Epithelial cell of proximal tubule (primary cell): Measurements from ENCODE around the gene MYOT. TPM values are rescaled to one million over a fixed set of nuclear protein-coding genes. Genes with fewer than 3 reads are reported as not detected.

Source experiments
- DNase-seq: peaks from one replicate; pipeline ENCODE4 v3.0.0-alpha.2; 2011; ENCODE audit warnings: low read depth
- H3K4me3 ChIP-seq: 2 replicates; pipeline ENCODE4 v1.5.1; 2011; ENCODE audit warnings: low read depth, mild to moderate bottlenecking, low read length
- CTCF ChIP-seq: conservative IDR thresholded peaks from 2 replicates; pipeline ENCODE4 v1.5.1; 2012; ENCODE audit warnings: low read depth, mild to moderate bottlenecking, low read length
- total RNA-seq: library from RNA; depleted of rRNA; stranded (reverse); fragments of >200 nt; gene quantifications from 2 replicates; pipeline ENCODE4 v1.2.3, GENCODE V29; 2015

Gene MYOT
- total RNA-seq, 1 donor from 2014 or later = not detected

DNA sequence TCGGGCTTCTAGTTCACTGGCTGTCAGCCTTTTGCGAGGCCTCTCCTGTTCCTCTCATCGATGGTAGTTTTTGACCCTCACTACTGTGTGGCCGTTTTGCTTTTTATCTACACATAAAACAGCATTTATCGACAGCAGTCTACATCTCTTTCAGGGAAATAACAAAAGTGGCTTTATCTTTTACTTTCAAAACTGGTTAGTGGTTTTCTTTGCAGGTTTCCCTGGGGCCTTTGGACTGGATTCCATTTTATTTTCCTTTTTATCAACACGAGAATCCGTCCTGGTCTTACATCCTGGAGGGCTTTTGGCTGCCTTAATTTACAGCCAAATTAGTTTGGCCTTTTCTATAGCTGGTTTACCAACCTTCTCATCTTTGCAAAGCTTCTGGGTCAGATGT lies 20.8 kb downstream of the MYOT start:
- TF ChIP-seq CTCF = no peak
- no peak for DNase-seq
- H3K4me3 ChIP-seq = peak overlapping the region; percentile 60

DNA sequence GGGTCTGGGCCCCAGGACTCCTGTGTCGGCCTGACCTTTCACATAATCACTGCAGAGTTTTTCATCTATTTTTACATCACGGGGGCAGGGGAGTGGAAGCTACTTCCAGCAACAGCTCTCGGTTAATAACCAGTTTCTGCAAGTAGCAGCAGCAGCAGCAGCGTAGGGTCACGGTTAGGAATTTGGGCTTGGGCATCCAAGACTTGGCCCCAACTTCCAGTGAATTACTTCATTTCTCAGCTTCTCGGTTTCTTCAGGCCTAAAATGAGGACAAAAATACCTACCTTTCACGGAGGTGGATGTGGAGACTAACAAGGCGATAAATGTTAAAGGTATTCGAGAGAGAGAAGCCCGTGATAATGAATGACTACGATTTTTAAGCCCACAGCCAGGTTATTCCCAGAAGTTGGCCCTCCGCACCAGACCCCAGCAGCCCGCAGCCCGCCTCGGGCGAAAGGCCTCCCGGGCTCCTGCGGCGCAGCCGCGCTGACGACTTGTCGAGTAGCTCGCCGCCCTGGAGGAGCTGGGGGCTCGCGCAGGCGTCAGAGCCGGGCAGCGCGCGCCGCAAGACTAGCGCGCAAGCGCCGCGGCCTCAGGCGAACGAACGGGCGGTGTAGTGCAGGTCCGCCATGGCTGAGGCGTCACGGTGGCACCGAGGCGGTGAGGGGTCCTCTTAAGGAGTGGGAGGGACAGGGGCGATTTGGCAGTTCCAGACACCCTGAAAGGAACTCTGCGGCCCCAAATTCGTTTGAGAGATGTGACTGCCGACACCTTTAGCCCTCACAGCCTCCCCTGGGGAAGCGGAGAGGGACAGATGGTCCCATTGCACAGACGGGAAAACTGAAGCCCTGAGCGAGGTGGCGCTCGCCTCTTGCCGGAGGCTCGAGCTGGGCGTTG lies 21.5 kb downstream of the MYOT start, which contains the start of gene PKD2L2:
TSS of gene PKD2L2 (plus strand) at position 595 of the 897 bp plus-strand sequence. CDS start at position 630, 35 bp downstream.
- DNase-seq = peak; percentile 6
- TF ChIP-seq CTCF = no peak
- H3K4me3 ChIP-seq = peak within 1 kb of the TSS; percentile 60

GRCh38 chr5:137890845-137891244 lies 23.2 kb downstream of the MYOT start:
- TF ChIP-seq CTCF = no peak
- DNase-seq = no peak
- H3K4me3 ChIP-seq = no peak overlapping the region

GRCh38 chr5:137891849-137892248 lies 24.2 kb downstream of the MYOT start:
- DNase-seq = no peak
- H3K4me3 ChIP-seq = no peak overlapping the region
- TF ChIP-seq CTCF = no peak

DNA sequence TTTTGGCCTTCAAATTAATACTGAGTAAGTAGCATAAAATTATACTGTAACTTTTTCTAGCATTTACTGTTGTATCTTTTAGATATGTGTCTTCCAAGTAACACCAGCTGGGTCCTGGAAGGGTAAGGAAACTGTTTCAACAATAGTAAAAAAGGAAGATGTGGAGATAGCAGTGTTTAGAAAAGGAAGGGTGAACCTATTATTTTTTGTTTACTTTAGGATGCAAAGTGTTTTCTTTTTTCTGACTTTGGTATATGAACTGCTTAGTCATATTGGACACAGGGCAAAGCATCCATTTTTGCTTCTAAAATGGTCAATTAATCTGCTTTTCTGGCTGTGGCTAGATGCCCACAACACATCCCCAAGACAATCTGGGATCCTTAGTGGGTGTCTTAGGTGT lies 26.9 kb downstream of the MYOT start:
- H3K4me3 ChIP-seq = no peak overlapping the region
- DNase-seq = no peak
- no peak for TF ChIP-seq CTCF

DNA sequence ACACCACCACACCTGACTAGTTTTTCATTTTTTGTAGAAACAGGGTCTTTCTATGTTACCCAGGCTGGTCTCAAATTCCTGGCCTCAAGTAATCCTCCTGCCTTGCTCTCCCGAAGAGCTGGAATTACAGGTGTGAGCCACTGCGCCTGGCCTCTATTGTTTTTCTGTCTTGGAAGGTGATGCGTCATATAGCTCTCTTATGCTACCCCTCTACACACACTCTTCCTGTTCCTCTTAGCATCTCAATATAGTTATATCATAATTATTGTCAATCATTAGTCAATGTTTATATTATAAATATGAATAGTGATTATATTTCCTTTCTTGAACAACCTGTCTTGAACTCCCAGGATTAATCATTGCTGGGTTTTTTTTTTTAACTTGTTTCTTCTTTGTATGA lies 28.9 kb downstream of the MYOT start:
- TF ChIP-seq CTCF = no peak
- DNase-seq = no peak
- H3K4me3 ChIP-seq = no peak overlapping the region

- no peak for TF ChIP-seq CTCF
- DNase-seq = no peak
- no peak overlapping the region for H3K4me3 ChIP-seq
Observed at GRCh38 chr5:137899493-137899892, 31.8 kb downstream of the MYOT start.
